ENCODE results near the gene TSPAN4.

DNA sequence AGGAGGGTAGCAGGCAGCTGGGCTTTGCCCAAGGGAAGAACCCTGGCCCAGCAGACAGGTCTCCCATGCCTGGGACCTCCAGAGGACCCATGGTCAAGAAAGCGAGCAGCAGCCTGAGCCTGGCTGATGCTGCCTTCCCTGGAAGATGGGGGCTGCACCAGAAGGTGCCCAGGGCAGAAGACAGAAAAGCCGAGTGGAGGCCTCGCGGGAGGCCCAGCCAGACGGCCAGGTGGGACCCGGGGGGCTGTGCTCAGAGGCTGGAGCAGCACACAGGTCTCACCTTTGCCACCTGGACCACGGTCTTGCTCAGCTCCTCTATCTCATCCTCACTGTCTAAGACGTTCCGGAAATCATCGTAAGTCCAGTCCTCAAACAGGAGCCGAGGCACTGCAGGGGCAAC is 57.1 kb downstream of the TSPAN4 start:
- TF ChIP-seq TOX (CRISPR knock-in tag; IDR thresholded peaks at IDR 0.05; ENCODE audit: borderline replicate concordance) = no peak
- no peak for TF ChIP-seq ISL1 (CRISPR knock-in tag; IDR thresholded peaks at IDR 0.05)
- no peak for TF ChIP-seq ZNF565 (CRISPR knock-in tag; conservative IDR thresholded peaks at IDR 0.05; ENCODE audit: low read depth)
